GM18907 (cell line): Measurements from ENCODE around the gene EXOC2.

Source experiments
- ATAC-seq: cut with Tn5 transposase; IDR thresholded peaks from one replicate; pipeline ENCODE4 v1.9.1; 2021; ENCODE audit warnings: mild to moderate bottlenecking, moderate library complexity; ENCODE audit not compliant: unreplicated experiment

Gene EXOC2

GRCh38 chr6:474453-475185 lies 218.3 kb downstream of the EXOC2 start:
- peak; percentile 84 for ATAC-seq

- ATAC-seq = no peak
Observed at GRCh38 chr6:473768-474452, 219.0 kb downstream of the EXOC2 start.

- ATAC-seq = no peak
Observed at GRCh38 chr6:473356-473755, 219.6 kb downstream of the EXOC2 start.

GRCh38 chr6:470901-471448 lies 222.0 kb downstream of the EXOC2 start:
- ATAC-seq = peak; percentile 62

GRCh38 chr6:470051-470900 lies 222.7 kb downstream of the EXOC2 start:
- no peak for ATAC-seq

- no peak for ATAC-seq
Observed at GRCh38 chr6:467671-468082, 225.3 kb downstream of the EXOC2 start.

GRCh38 chr6:467111-467510 lies 225.8 kb downstream of the EXOC2 start:
- ATAC-seq = no peak

GRCh38 chr6:466564-466963 lies 226.4 kb downstream of the EXOC2 start:
- ATAC-seq = no peak

GRCh38 chr6:465531-466348 lies 227.2 kb downstream of the EXOC2 start:
- no peak for ATAC-seq

- ATAC-seq = no peak
Observed at GRCh38 chr6:456887-457286, 236.1 kb downstream of the EXOC2 start.

GRCh38 chr6:456358-456867 lies 236.5 kb downstream of the EXOC2 start:
- ATAC-seq = no peak

GRCh38 chr6:455835-456234 lies 237.1 kb downstream of the EXOC2 start:
- no peak for ATAC-seq

GRCh38 chr6:455006-455585 lies 237.8 kb downstream of the EXOC2 start:
- ATAC-seq = no peak

- no peak for ATAC-seq
Observed at GRCh38 chr6:454148-454991, 238.6 kb downstream of the EXOC2 start.

- no peak for ATAC-seq
Observed at GRCh38 chr6:453152-453551, 239.8 kb downstream of the EXOC2 start.

GRCh38 chr6:452301-453067 lies 240.5 kb downstream of the EXOC2 start:
- ATAC-seq = no peak

- no peak for ATAC-seq
Observed at GRCh38 chr6:451847-452246, 241.1 kb downstream of the EXOC2 start.

- ATAC-seq = no peak
Observed at GRCh38 chr6:451336-451735, 241.6 kb downstream of the EXOC2 start.
